HCT116 (cell line): Measurements from ENCODE around the gene ITPR1. TPM values are rescaled to one million over a fixed set of nuclear protein-coding genes. Genes with fewer than 3 reads are reported as not detected.

Experiments used
- ATAC-seq: fragments of 200-7000 bp; cut with Tn5 transposase; 2 replicates; pipeline ENCODE4 v1.9.1; 2020; ENCODE audit warnings: mild to moderate bottlenecking, moderate library complexity
- BruUV-seq: library from RNA; stranded (reverse); fragments of 400-500 nt; replicated peaks from 2 replicates; lab custom pipeline; 2021; lab: Mats Ljungman, UMichigan
- CTCF ChIA-PET: fragments of 300-600 bp; sonication (Branson Sonifier 250); formaldehyde crosslinking; loops from one replicate; lab custom pipeline; 2021; ENCODE audit warnings: antibody characterized with exemption; lab: Charles Lee
- POLR2A ChIA-PET: fragments of 300-600, 350-600 bp; sonication (Branson Sonifier 250); formaldehyde crosslinking; loops from one replicate; lab custom pipeline; 2021; ENCODE audit warnings: antibody characterized with exemption; lab: Charles Lee
- RAD21 ChIA-PET, 2 experiments: fragments of 300-600 bp; sonication (Branson Sonifier 250); formaldehyde crosslinking; loops; one replicate each; lab custom pipeline; 2023; ENCODE audit warnings: low total read pairs in 2 of 2; ENCODE audit not compliant: uncharacterized antibody in 2 of 2, unreplicated experiment in 2 of 2, low non-redundant PET in 1 of 2; lab: Charles Lee
- DNase-seq: peaks from one replicate; pipeline ENCODE4 v3.0.0-alpha.2; 2010; ENCODE audit warnings: low read depth, low spot score
- H2AFZ ChIP-seq: fragments of 200-600 bp; shearing (Covaris generic), sonication (generic); 2 replicates; pipeline ENCODE4 v1.6.1; 2017; ENCODE audit warnings: low read depth, mixed run types, mixed read lengths, antibody characterized with exemption, low read length; ENCODE audit not compliant: poor library complexity, severe bottlenecking
- H3K27ac ChIP-seq: 2 replicates; pipeline ENCODE4 v1.5.1; 2012; ENCODE audit warnings: low read depth, low read length
- H3K27me3 ChIP-seq: fragments of 200-600 bp; sonication (generic); 2 replicates; pipeline ENCODE4 v1.6.1; 2016; ENCODE audit warnings: mixed run types, low read length, mixed read lengths; ENCODE audit not compliant: insufficient read depth
- H3K36me3 ChIP-seq, 2 experiments: fragments of 200-500 bp in 1 of 2; fragments of 200-600 bp in 1 of 2; sonication (Bioruptor generic) in 1 of 2; sonication (generic) in 1 of 2; 2 replicates each; pipeline versions ENCODE4 v1.5.1 to v1.6.1; 2014 to 2016; ENCODE audit warnings: low read length in 2 of 2, inconsistent platforms in 1 of 2, mixed read lengths in 1 of 2, mixed run types in 1 of 2; ENCODE audit not compliant: insufficient read depth in 2 of 2, control insufficient read depth in 1 of 2
- H3K4me1 ChIP-seq, 2 experiments: fragments of 200-600 bp in 1 of 2; sonication (generic) in 1 of 2; 2 replicates each; pipeline versions ENCODE4 v1.5.1 to v1.6.1; 2012 to 2017; ENCODE audit warnings: low read length in 2 of 2, inconsistent platforms in 1 of 2, mild to moderate bottlenecking in 1 of 2, mixed read lengths in 1 of 2, mixed run types in 1 of 2, moderate library complexity in 1 of 2; ENCODE audit not compliant: insufficient read depth in 2 of 2, control insufficient read depth in 1 of 2
- H3K4me2 ChIP-seq: fragments of 200-600 bp; sonication (generic); 2 replicates; pipeline ENCODE4 v1.6.1; 2017; ENCODE audit warnings: mixed run types, low read length, mixed read lengths
- H3K4me3 ChIP-seq, 2 experiments: fragments of 200-600 bp in 1 of 2; sonication (generic) in 1 of 2; replicated peaks in 1 of 2; 2 replicates each; pipeline ENCODE4 v1.5.1; 2011 to 2016; ENCODE audit warnings: low read length in 2 of 2, control low read depth in 1 of 2, low read depth in 1 of 2, mild to moderate bottlenecking in 1 of 2, mixed read lengths in 1 of 2, mixed run types in 1 of 2
- H3K79me2 ChIP-seq: fragments of 200-600 bp; sonication (generic); 2 replicates; pipeline ENCODE4 v1.6.1; 2017; ENCODE audit warnings: mild to moderate bottlenecking, mixed run types, low read length, moderate library complexity, mixed read lengths; ENCODE audit not compliant: insufficient read depth
- H3K9ac ChIP-seq: fragments of 200-600 bp; sonication (generic); 2 replicates; pipeline ENCODE4 v1.6.1; 2016; ENCODE audit warnings: low read length, mixed read lengths
- H3K9me2 ChIP-seq: fragments of 200-600 bp; sonication (generic), shearing (Covaris generic); 2 replicates; pipeline ENCODE4 v1.6.1; 2017; ENCODE audit warnings: mixed run types, mild to moderate bottlenecking, moderate library complexity; ENCODE audit not compliant: insufficient read depth
- H3K9me3 ChIP-seq, 2 experiments: fragments of 200-500 bp in 1 of 2; fragments of 200-600 bp in 1 of 2; sonication (Bioruptor generic) in 1 of 2; sonication (generic) in 1 of 2; 2 replicates each; pipeline ENCODE4 v1.6.1; 2014 to 2017; ENCODE audit warnings: low read length in 2 of 2, mixed read lengths in 2 of 2, inconsistent platforms in 1 of 2, low read depth in 1 of 2, mild to moderate bottlenecking in 1 of 2, mixed run types in 1 of 2, moderate library complexity in 1 of 2; ENCODE audit not compliant: control insufficient read depth in 1 of 2, insufficient read depth in 1 of 2
- H4K20me1 ChIP-seq: fragments of 200-600 bp; sonication (generic), shearing (Covaris generic); 2 replicates; pipeline ENCODE4 v1.6.1; 2017; ENCODE audit warnings: mixed run types, mild to moderate bottlenecking, moderate library complexity; ENCODE audit not compliant: insufficient read depth
- CBX3 ChIP-seq: IDR thresholded peaks from 2 replicates; pipeline ENCODE4 v1.6.1; 2012; ENCODE audit warnings: low read depth
- CEBPB ChIP-seq: IDR thresholded peaks from 2 replicates; pipeline ENCODE4 v1.6.1; 2012; ENCODE audit warnings: low read depth
- CTCF ChIP-seq, 3 experiments: fragments of 200-600 bp in 1 of 3; sonication (generic) in 1 of 3; IDR thresholded peaks in 2 of 3; conservative IDR thresholded peaks in 1 of 3; 2 replicates each; pipeline ENCODE4 v1.5.1; 2012 to 2017; ENCODE audit warnings: low read depth in 2 of 3, low read length in 2 of 3, antibody characterized with exemption in 1 of 3, borderline replicate concordance in 1 of 3, control low read depth in 1 of 3, mild to moderate bottlenecking in 1 of 3, mixed read lengths in 1 of 3, mixed run types in 1 of 3, moderate library complexity in 1 of 3; ENCODE audit not compliant: insufficient read depth in 1 of 3
- EGR1 ChIP-seq: IDR thresholded peaks from 2 replicates; pipeline ENCODE4 v1.6.1; 2012; ENCODE audit warnings: low read depth
- EZH2 ChIP-seq: fragments of 200-600 bp; sonication (generic); IDR thresholded peaks from 2 replicates; pipeline ENCODE4 v1.6.1; 2017; ENCODE audit warnings: antibody characterized with exemption, mixed run types
- EZH2phosphoT487 ChIP-seq: fragments of 200-600 bp; IDR thresholded peaks from 2 replicates; pipeline ENCODE4 v1.6.1; 2018; ENCODE audit warnings: antibody characterized with exemption, borderline replicate concordance
- JUND ChIP-seq: IDR thresholded peaks from 2 replicates; pipeline ENCODE4 v1.6.1; 2012
- RAD21 ChIP-seq: IDR thresholded peaks from 2 replicates; pipeline ENCODE4 v1.6.1; 2012; ENCODE audit warnings: low read depth, mild to moderate bottlenecking
- SP1 ChIP-seq: IDR thresholded peaks from 2 replicates; pipeline ENCODE4 v1.6.1; 2012; ENCODE audit warnings: low read depth
- TCF7L2 ChIP-seq: IDR thresholded peaks from 2 replicates; pipeline ENCODE4 v1.7.0; 2011; ENCODE audit warnings: borderline replicate concordance, inconsistent platforms; ENCODE audit not compliant: insufficient read depth, insufficient read length; ENCODE audit errors: extremely low read depth
- YY1 ChIP-seq: IDR thresholded peaks from 2 replicates; pipeline ENCODE4 v1.6.1; 2011; ENCODE audit warnings: low read length, low read depth, moderate library complexity, mild to moderate bottlenecking; ENCODE audit not compliant: insufficient replicate concordance; ENCODE audit errors: extremely low read depth
- ZBTB33 ChIP-seq: IDR thresholded peaks from 2 replicates; pipeline ENCODE4 v1.6.1; 2011; ENCODE audit warnings: mild to moderate bottlenecking, low read length, moderate library complexity; ENCODE audit not compliant: insufficient replicate concordance; ENCODE audit errors: extremely low read depth
- ZNF274 ChIP-seq: fragments of 200-500 bp; sonication (Bioruptor generic); IDR thresholded peaks from 2 replicates; pipeline ENCODE4 v1.6.1; 2014; ENCODE audit warnings: mild to moderate bottlenecking, low read depth, low read length, inconsistent platforms
- intact Hi-C: fragments of 100-400 bp; cut with micrococcal nuclease; formaldehyde crosslinking; loops from 2 replicates; pipeline ENCODE4 v1.10.0; 2022
- total RNA-seq: library from RNA; stranded (reverse); gene quantifications from one replicate; pipeline ENCODE4 v1.2.1, GENCODE V29; 2021; ENCODE audit not compliant: unreplicated experiment

ITPR1 gene
- total RNA-seq, 1 experiment from 2014 or later, result 9.2 TPM

- Histone ChIP-seq H3K4me2 (no peak overlapping the region), H3K79me2 (no peaks in the 10 kb centered on the region), H3K9ac (no peak overlapping the region), H3K27ac (no peak overlapping the region), H3K27me3 (no peaks in the 10 kb centered on the region), H3K9me3 (no peaks in the 10 kb centered on the region), H3K4me3 (no peak overlapping the region), H3K4me1 (peaks cover 0 to 3% of the 10 kb centered on the region in 2 experiments; a peak in 1 of 4 replicates), H2AFZ (no peak overlapping the region), H4K20me1 (no peaks in the 10 kb centered on the region), H3K36me3 (no peaks in the 10 kb centered on the region), H3K9me2 (no peaks in the 10 kb centered on the region)
- no peak for TF ChIP-seq SP1
- no peak for TF ChIP-seq ZBTB33
- TF ChIP-seq YY1, result no peak
- TF ChIP-seq RAD21, result no peak
- no peak for TF ChIP-seq CEBPB
- TF ChIP-seq CBX3, result no peak
- TF ChIP-seq ZNF274, result no peak
- no peak for TF ChIP-seq EZH2
- TF ChIP-seq CTCF (IDR thresholded peaks at IDR 0.05 in 2 of 3, conservative IDR thresholded peaks at IDR 0.05 in 1 of 3; ENCODE audit: borderline replicate concordance in 1 of 3, insufficient read depth in 1 of 3, low read depth in 2 of 3, low read length in 2 of 3), result no peak
- no peak for TF ChIP-seq EGR1
- TF ChIP-seq JUND, result no peak
- TF ChIP-seq TCF7L2, result no peak
- TF ChIP-seq EZH2phosphoT487, result no peak
- CTCF ChIA-PET, result no interaction called here
- POLR2A ChIA-PET, result no interaction called here
- ATAC-seq (peak; percentile 36), DNase-seq (no peak)
- RAD21 ChIA-PET, result no interaction called here
- BruUV-seq, result no TSS peak
- intact Hi-C loops, result loop anchor here (1.0 to 10.0 kb wide), 4 partner anchors 55 to 569 kb away; partner anchors contain the start of gene BHLHE40
Observed at GRCh38 chr3:4655145-4656045, 162.2 kb downstream of the ITPR1 start.
